K562 (cell line): ENCODE measurements around the gene TMEM167B. TPM values are rescaled to one million over a fixed set of nuclear protein-coding genes. Genes with fewer than 3 reads are reported as not detected.
A peak's percentile ranks its signal among the peaks of the same experiment; 100 is the strongest.

Experiments
- ATAC-seq: fragments of 200-7000 bp; cut with Tn5 transposase; 3 replicates; pipeline ENCODE4 v1.9.1; 2020; ENCODE audit warnings: moderate library complexity
- BruUV-seq: library from RNA; stranded (reverse); fragments of 400-500 nt; replicated peaks from 2 replicates; lab custom pipeline; 2021; lab: Mats Ljungman, UMichigan
- CTCF ChIA-PET: fragments of 300-600 bp; formaldehyde crosslinking; extraction: SDS; loops from one replicate; lab custom pipeline; 2021; ENCODE audit warnings: low intra/inter-chr PET ratio; lab: Yijun Ruan, JAX
- POLR2A ChIA-PET: fragments of 300-600, 350-650 bp; sonication (Branson Sonifier 250); formaldehyde crosslinking; extraction: SDS; loops from one replicate; lab custom pipeline; 2021; ENCODE audit warnings: antibody characterized with exemption, inconsistent platforms; lab: Yijun Ruan, JAX
- DNase-seq, 4 experiments: peaks; one replicate each; pipeline versions ENCODE4 v3.0.0 to v3.0.0-alpha.2; 2011 to 2018; ENCODE audit warnings: low spot score in 3 of 4, mixed read lengths in 3 of 4; ENCODE audit errors: extremely low read depth in 1 of 4
- FAIRE-seq: peaks from 2 replicates; lab custom pipeline; 2011; peaks lifted over from hg19 to GRCh38; lab: Jason Lieb, UNC
- H2AFZ ChIP-seq: 2 replicates; pipeline ENCODE4 v1.6.0; 2011; ENCODE audit warnings: low read depth, low read length, control low read depth, inconsistent platforms
- H3K27ac ChIP-seq: fragments of 200-600 bp; 3 replicates; pipeline ENCODE4 v1.8.0; 2011; ENCODE audit warnings: low read depth, mild to moderate bottlenecking, control low read depth, inconsistent platforms, low read length, moderate library complexity, mixed read lengths; ENCODE audit errors: extremely low read depth
- H3K27me3 ChIP-seq, 2 experiments: fragments of 300-600 bp in 1 of 2; 2 replicates in 1 of 2; 3 replicates in 1 of 2; pipeline versions ENCODE4 v1.6.0 to v1.8.0; 2011; ENCODE audit warnings: inconsistent platforms in 2 of 2, low read length in 2 of 2, mild to moderate bottlenecking in 1 of 2, mixed read lengths in 1 of 2, moderate library complexity in 1 of 2; ENCODE audit not compliant: control insufficient read depth in 2 of 2, insufficient read depth in 2 of 2
- H3K36me3 ChIP-seq: fragments of 300-600 bp; 3 replicates; pipeline ENCODE4 v1.8.0; 2011; ENCODE audit warnings: mild to moderate bottlenecking, low read length, inconsistent platforms; ENCODE audit not compliant: control insufficient read depth, insufficient read depth
- H3K4me1 ChIP-seq, 2 experiments: fragments of 200-600 bp in 1 of 2; replicated peaks in 1 of 2; 2 replicates in 1 of 2; 3 replicates in 1 of 2; pipeline versions ENCODE4 v1.5.1 to v1.8.0; 2011; ENCODE audit warnings: inconsistent platforms in 2 of 2, low read length in 2 of 2, mild to moderate bottlenecking in 1 of 2, mixed read lengths in 1 of 2, moderate library complexity in 1 of 2; ENCODE audit not compliant: control insufficient read depth in 2 of 2, insufficient read depth in 2 of 2
- H3K4me2 ChIP-seq: 2 replicates; pipeline ENCODE4 v1.6.1; 2011; ENCODE audit warnings: low read length, control low read depth, inconsistent platforms, mixed read lengths; ENCODE audit not compliant: insufficient read depth
- H3K4me3 ChIP-seq: fragments of 200-600 bp; sonication (generic), shearing (Covaris generic); 2 replicates; pipeline ENCODE4 v1.5.1; 2016; ENCODE audit warnings: control low read depth, inconsistent platforms
- H3K79me2 ChIP-seq: fragments of 200-600 bp; 3 replicates; pipeline ENCODE4 v1.8.0; 2011; ENCODE audit warnings: low read length, inconsistent platforms; ENCODE audit not compliant: control insufficient read depth, insufficient read depth
- H3K9ac ChIP-seq, 2 experiments: 2 replicates each; pipeline versions ENCODE4 v1.6.0 to v1.6.1; 2011; ENCODE audit warnings: low read depth in 2 of 2, low read length in 2 of 2, control low read depth in 1 of 2, inconsistent platforms in 1 of 2, mild to moderate bottlenecking in 1 of 2, mixed read lengths in 1 of 2; ENCODE audit not compliant: insufficient read depth in 1 of 2
- H3K9me1 ChIP-seq: one replicate; pipeline ENCODE4 v1.6.0; 2011; ENCODE audit warnings: inconsistent platforms, mild to moderate bottlenecking, low read length, moderate library complexity; ENCODE audit not compliant: control insufficient read depth, insufficient read depth
- H3K9me3 ChIP-seq: replicated peaks from 2 replicates; pipeline ENCODE4 v1.5.1; 2011; ENCODE audit warnings: low read depth, low read length, inconsistent platforms; ENCODE audit not compliant: control insufficient read depth, insufficient read depth
- H4K20me1 ChIP-seq: replicated peaks from 2 replicates; pipeline ENCODE4 v1.6.1; 2011; ENCODE audit warnings: low read length, inconsistent platforms, mixed read lengths; ENCODE audit not compliant: control insufficient read depth, insufficient read depth
- ATF1 ChIP-seq, 2 experiments: fragments of 450-650 bp in 1 of 2; IDR thresholded peaks; 2 replicates each; pipeline ENCODE4 v1.6.1; 2016; ENCODE audit warnings: missing compliant biosample characterization in 1 of 2, missing genetic modification characterization in 1 of 2
- E2F6 ChIP-seq, 2 experiments: IDR thresholded peaks; 2 replicates each; pipeline ENCODE4 v1.6.1; 2011; ENCODE audit warnings: borderline replicate concordance in 1 of 2, control low read depth in 1 of 2, low read depth in 1 of 2, low read length in 1 of 2, mild to moderate bottlenecking in 1 of 2, mixed read lengths in 1 of 2, moderate library complexity in 1 of 2; ENCODE audit not compliant: insufficient read depth in 1 of 2, insufficient read length in 1 of 2, poor library complexity in 1 of 2, severe bottlenecking in 1 of 2; ENCODE audit errors: extremely low read depth in 1 of 2
- KLF16 ChIP-seq: IDR thresholded peaks from 2 replicates; pipeline ENCODE4 v1.6.1; 2016; ENCODE audit warnings: antibody characterized with exemption
- MAFG ChIP-seq: fragments of 450-650 bp; conservative IDR thresholded peaks from 2 replicates; pipeline ENCODE4 v1.6.1; 2016; ENCODE audit warnings: missing genetic modification characterization, missing compliant biosample characterization
- MEIS2 ChIP-seq: fragments of 450-650 bp; IDR thresholded peaks from 2 replicates; pipeline ENCODE4 v1.6.1; 2014; ENCODE audit warnings: mild to moderate bottlenecking; ENCODE audit not compliant: partially characterized antibody
- NFIX ChIP-seq: fragments of 250-450 bp; sonication (Bioruptor Pico); IDR thresholded peaks from 2 replicates; pipeline ENCODE4 v1.4.0; 2020; ENCODE audit warnings: low read depth, mild to moderate bottlenecking, moderate library complexity
- RBM22 ChIP-seq: fragments of 200-400 bp; formaldehyde crosslinking; IDR thresholded peaks from 2 replicates; pipeline ENCODE4 v1.6.1; 2018; ENCODE audit warnings: low read length, low read depth; ENCODE audit not compliant: poor library complexity, severe bottlenecking
- SRSF9 ChIP-seq: fragments of 200-400 bp; formaldehyde crosslinking; IDR thresholded peaks from 2 replicates; pipeline ENCODE4 v1.6.1; 2017; ENCODE audit warnings: low read depth, low read length, borderline replicate concordance
- TRIM24 ChIP-seq, 2 experiments: fragments of 450-650 bp; IDR thresholded peaks; 2 replicates each; pipeline ENCODE4 v1.6.1; 2016
- ZNF175 ChIP-seq: fragments of 200-800 bp; sonication (Bioruptor generic); IDR thresholded peaks from 2 replicates; pipeline ENCODE4 v1.6.1; 2016; ENCODE audit warnings: low read depth, mild to moderate bottlenecking, missing genetic modification characterization, missing compliant biosample characterization
- ZNF444 ChIP-seq: fragments of 250-450 bp; sonication (Bioruptor Pico); IDR thresholded peaks from 2 replicates; pipeline ENCODE4 v1.4.0; 2020; ENCODE audit warnings: mild to moderate bottlenecking, moderate library complexity
- ZNF449 ChIP-seq: fragments of 250-450 bp; sonication (Bioruptor Pico); IDR thresholded peaks from 2 replicates; pipeline ENCODE4 v1.8.0; 2022; ENCODE audit warnings: moderate library complexity, mild to moderate bottlenecking, inconsistent platforms
- ZNF589 ChIP-seq: fragments of 200-800 bp; sonication (Bioruptor generic); IDR thresholded peaks from 2 replicates; pipeline ENCODE4 v1.6.1; 2016; ENCODE audit warnings: low read depth, missing genetic modification characterization, missing compliant biosample characterization
- WGBS: fragments of 100-300 bp; shearing (Covaris generic); methylation state at CpG from one replicate; pipeline ENCODE4 v1.1.6; 2016; ENCODE audit warnings: low coverage, mixed read lengths; ENCODE audit not compliant: insufficient coverage; ENCODE audit errors: missing lambda C conversion rate; 5-methylcytosine and 5-hydroxymethylcytosine counted together
- in situ Hi-C: fragments of 300-500 bp; cut with MboI; formaldehyde crosslinking; loops from 4 replicates; pipeline ENCODE4 v1.15.0; 2018; ENCODE audit warnings: inconsistent platforms, mixed read lengths
- intact Hi-C: fragments of 100-400 bp; cut with micrococcal nuclease; formaldehyde crosslinking; loops from 2 replicates; pipeline ENCODE4 v1.14.2; 2022
- polyA plus RNA-seq, 8 experiments: library from polyadenylated mRNA; depleted of rRNA in 4 of 8; stranded (reverse) in 5 of 8; unstranded in 3 of 8; fragments of >200 nt; fragmentation: Nextera tagmentation in 2 of 8; fragmentation: Illumina TruSeq in 1 of 8; extraction: Ambion mirVana in 2 of 8; extraction: Trizol in 1 of 8; gene quantifications; 2 replicates each; pipeline versions ENCODE4 v1.2.1 to v1.2.3, GENCODE V29; 2011 to 2014; ENCODE audit warnings: inconsistent platforms in 1 of 8, missing spikeins in 1 of 8
- total RNA-seq, 7 experiments: library from RNA; depleted of rRNA in 6 of 7; stranded (reverse); fragments of >200 nt in 6 of 7; fragmentation: Illumina TruSeq in 2 of 7; extraction: Trizol in 2 of 7; gene quantifications; 2 replicates each; pipeline versions ENCODE4 v1.2.1 to v1.2.3, GENCODE V29; 2011 to 2021; ENCODE audit warnings: low replicate concordance in 1 of 7
- TF ChIP-seq, protein P1 (sequence below): IDR thresholded peaks from 3 replicates; pipeline ENCODE4 v1.6.1; 2011; ENCODE audit warnings: borderline replicate concordance, mild to moderate bottlenecking, moderate library complexity; ENCODE audit not compliant: insufficient read length; ENCODE audit errors: extremely low read depth

TMEM167B gene
- total and polyA plus RNA-seq, 9 of the 15 experiments (the other 6 are each of a cell fraction or from before 2014, with no cell fraction given), result 17.2 to 36.4 (median 32.2) TPM

DNA sequence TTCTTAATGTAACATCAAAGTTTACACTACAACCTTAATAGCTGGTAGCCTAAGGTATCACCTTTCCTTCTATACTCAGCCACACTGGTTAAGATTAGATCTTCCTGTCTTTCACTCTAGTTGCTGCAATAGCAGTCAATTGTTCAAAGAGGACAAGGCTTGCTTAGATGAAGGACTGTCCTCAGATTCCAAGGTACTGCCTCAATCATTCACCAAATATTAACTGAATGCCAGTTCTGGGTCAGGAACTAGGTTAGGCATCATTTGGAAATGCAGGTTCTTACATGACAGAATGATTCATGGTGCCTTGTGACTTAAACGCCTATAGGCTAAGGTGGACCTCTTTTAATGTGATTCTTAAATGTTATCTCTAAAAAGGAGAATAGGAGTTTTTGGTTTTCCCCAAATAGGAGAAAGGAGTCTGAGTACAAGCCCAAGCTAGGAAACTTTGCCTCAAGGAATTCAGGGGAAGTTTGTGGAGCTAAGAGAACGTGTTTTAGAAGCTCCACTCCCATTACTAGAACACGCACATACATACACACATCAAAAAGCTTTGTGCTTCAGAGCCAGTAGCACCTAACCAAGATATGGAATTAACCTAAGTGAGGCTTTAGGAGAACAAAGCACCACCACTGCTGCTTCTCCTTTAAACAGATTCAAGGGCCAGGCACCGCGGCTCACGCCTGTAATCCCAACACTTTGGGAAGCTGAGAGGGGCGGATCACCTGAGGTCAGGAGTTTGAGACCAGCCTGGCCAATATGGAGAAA is 40.2 kb upstream of the TMEM167B start:
- ChIA-PET CTCF (no interaction called here), POLR2A (interaction anchor here (0.6 kb wide), 2 partner anchors 9 to 168 kb away, joined by 3 to 4 read pairs; partner anchors contain the start of gene WDR47)
- H4K20me1 ChIP-seq, result no peaks in the 10 kb centered on the region
- in situ Hi-C loops (no loop called here), intact Hi-C loops (no loop called here)
- H2AFZ ChIP-seq, result peak overlapping the region; percentile 56
- H3K9me3 ChIP-seq, result no peaks in the 10 kb centered on the region
- WGBS, result 16% methylated on average over 7 of the region's 7 CpGs
- no peaks in the 10 kb centered on the region for H3K79me2 ChIP-seq
- H3K9me1 ChIP-seq, result no peaks in the 10 kb centered on the region
- H3K9ac ChIP-seq, result no peak overlapping the region
- 0 out of 5 replicates have a peak, but pooled peaks cover 0 to 3% of the 10 kb centered on the region in 2 experiments for H3K4me1 ChIP-seq
- H3K4me3 ChIP-seq, result no peak overlapping the region
- H3K4me2 ChIP-seq, result no peak overlapping the region
- peak; percentile 63 for ATAC-seq
- no peak for FAIRE-seq
- no peaks in the 10 kb centered on the region for H3K27me3 ChIP-seq
- no peak for DNase-seq
- no peak overlapping the region for H3K27ac ChIP-seq
- H3K36me3 ChIP-seq, result no peaks in the 10 kb centered on the region
- no TSS peak for BruUV-seq
- TF ChIP-seq RBM22 (no peak), E2F6 (IDR thresholded peaks at IDR 0.05; ENCODE audit: borderline replicate concordance in 1 of 2, extremely low read depth in 1 of 2, insufficient read depth in 1 of 2, insufficient read length in 1 of 2, low read depth in 1 of 2, low read length in 1 of 2, poor library complexity in 1 of 2, severe bottlenecking in 1 of 2) (no peak), NFIX (CRISPR knock-in tag) (no peak), SRSF9 (no peak), TRIM24 (IDR thresholded peaks at IDR 0.05) (no peak), ATF1 (CRISPR knock-in tag; IDR thresholded peaks at IDR 0.05) (no peak), ATF1 (tag; IDR thresholded peaks at IDR 0.05) (no peak), ZNF589 (no peak), KLF16 (no peak), MAFG (tag) (no peak), ZNF449 (CRISPR knock-in tag) (no peak), ZNF444 (CRISPR knock-in tag) (no peak), ZNF175 (CRISPR knock-in tag) (no peak), MEIS2 (peak; percentile 82)
- TF ChIP-seq, protein P1, sequence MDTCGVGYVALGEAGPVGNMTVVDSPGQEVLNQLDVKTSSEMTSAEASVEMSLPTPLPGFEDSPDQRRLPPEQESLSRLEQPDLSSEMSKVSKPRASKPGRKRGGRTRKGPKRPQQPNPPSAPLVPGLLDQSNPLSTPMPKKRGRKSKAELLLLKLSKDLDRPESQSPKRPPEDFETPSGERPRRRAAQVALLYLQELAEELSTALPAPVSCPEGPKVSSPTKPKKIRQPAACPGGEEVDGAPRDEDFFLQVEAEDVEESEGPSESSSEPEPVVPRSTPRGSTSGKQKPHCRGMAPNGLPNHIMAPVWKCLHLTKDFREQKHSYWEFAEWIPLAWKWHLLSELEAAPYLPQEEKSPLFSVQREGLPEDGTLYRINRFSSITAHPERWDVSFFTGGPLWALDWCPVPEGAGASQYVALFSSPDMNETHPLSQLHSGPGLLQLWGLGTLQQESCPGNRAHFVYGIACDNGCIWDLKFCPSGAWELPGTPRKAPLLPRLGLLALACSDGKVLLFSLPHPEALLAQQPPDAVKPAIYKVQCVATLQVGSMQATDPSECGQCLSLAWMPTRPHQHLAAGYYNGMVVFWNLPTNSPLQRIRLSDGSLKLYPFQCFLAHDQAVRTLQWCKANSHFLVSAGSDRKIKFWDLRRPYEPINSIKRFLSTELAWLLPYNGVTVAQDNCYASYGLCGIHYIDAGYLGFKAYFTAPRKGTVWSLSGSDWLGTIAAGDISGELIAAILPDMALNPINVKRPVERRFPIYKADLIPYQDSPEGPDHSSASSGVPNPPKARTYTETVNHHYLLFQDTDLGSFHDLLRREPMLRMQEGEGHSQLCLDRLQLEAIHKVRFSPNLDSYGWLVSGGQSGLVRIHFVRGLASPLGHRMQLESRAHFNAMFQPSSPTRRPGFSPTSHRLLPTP, result no peak
